Measurements from ENCODE around the gene MICAL2.

MICAL2 gene

DNA sequence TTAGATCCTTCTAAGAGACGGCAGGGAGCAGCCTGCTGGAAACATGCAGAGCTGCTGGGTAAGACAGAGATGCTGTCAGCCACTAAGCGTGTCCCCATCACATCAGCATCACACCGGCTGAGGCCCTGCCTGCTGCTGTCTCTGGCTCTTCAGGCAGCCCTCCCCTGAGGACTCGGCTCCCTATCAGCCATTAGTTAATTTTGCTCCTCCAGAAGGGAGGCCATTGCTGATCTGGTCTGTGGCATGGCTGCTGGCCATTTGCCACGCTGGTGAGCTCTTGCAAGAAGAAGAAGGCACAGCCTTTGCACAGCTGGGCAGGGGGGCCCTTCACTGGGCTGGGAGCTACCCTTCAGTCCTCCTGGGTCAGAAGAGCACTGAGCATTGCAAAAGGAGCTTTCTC lies 135.8 kb downstream of the MICAL2 start:
- no peak for DNase-seq (ENCODE audit: low read depth)

DNA sequence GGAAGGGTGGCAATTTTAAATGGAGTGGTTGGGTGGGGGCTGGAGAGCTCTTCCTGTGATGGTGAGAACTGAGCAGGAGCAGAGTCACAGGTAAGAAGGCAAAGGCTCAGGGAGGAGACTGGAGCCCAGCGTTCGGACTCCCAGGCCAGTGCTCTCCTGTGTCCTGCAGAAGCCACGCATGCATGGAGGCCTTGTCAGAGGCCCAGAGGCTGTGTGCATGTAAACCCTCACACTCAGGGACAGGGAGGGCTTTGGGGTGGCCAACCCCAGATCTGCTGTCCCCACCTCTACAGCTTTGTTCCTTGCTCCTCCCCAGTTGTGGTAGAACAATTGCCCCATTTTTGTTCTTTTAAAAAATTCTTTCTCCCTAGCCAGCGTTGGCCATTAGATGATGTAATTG lies 136.6 kb downstream of the MICAL2 start:
- DNase-seq (ENCODE audit: low read depth): no peak

DNA sequence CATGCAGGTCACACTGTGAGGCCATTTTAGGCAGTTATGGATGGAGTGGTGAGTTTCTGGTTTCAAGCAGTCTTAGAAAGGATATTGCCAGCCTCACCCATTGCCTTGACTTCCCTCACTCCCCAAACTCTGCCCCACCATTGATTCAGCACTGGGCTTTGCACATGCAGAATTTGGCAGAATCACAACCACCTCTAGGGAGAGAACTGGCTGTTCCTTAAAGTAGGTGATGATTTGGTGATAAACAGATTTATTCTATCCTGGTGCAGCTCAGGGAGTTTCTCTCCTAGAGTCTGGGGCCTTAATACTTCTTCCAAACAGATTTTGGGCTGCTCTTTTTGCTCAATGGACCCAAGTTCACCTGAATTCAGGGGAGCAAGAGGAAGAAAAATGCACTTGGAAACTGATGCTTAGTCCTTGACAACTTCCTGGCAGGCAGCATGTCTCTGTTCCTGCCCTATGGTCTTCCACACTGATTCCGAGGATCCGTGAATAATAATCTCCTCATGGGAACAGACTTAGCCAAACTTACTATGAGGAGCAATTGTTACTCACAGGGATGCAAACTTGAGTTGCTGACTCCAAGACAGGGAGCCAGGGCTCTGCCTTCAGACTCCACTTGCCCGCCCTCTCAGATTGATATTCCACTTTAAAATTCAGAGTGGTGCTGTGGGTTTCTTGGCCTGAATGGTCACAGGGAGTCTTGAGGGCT lies 137.3 kb downstream of the MICAL2 start:
- no peak for DNase-seq (ENCODE audit: low read depth)

DNA sequence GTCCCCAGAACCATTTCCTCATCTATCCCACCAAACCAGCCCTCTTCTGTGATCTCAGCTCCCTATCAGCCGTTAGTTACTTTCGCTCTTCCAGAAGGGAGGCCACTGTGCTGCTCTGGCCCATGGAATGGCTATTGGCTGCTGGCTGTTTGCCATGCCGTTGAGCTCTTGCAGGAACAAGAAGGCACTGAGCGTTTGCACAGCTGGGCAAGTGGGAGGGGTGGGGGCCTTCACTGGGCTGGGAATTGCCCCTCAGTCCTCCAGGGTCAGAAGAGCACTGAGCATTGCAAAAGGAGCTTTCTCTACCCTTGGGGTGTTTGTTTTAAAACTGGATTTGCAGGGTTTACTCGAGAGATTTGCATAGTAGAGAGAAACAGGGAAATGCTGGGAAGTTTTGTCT lies 137.9 kb downstream of the MICAL2 start:
- peak; percentile 50 for DNase-seq (ENCODE audit: low read depth)

DNA sequence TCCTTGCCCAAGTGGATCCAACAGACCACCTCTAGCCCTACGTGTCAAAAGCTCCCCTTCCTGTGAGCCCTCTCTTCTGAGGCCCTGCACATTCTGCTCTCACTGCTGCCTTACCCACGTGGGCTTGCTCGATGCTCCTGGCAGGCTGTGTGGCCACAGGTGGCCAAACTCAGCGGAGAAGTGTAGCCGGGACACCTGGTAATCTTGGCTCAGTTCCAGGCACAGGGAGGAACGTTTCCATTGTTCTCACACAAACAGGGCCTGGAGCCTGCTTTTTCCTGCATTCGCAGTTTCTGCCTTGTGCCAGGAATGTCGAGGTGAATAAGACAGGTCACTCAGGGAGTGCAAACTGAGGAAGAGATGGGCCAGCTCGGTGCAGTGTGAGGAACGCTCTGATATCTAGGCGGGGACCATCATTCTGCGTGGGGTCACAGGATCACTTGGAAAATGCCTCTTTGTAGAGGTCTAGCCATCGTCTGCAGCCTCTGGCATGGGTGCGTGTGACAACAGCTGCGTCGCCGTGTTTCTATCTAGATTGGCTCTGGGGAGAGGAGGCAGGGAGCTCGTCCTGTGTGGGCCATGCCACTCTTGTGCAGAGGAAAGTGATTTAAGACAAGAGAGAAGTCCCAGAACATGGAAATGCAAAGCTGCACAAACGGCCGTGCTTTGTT lies 139.3 kb downstream of the MICAL2 start:
- no peak for DNase-seq (ENCODE audit: low read depth)

DNA sequence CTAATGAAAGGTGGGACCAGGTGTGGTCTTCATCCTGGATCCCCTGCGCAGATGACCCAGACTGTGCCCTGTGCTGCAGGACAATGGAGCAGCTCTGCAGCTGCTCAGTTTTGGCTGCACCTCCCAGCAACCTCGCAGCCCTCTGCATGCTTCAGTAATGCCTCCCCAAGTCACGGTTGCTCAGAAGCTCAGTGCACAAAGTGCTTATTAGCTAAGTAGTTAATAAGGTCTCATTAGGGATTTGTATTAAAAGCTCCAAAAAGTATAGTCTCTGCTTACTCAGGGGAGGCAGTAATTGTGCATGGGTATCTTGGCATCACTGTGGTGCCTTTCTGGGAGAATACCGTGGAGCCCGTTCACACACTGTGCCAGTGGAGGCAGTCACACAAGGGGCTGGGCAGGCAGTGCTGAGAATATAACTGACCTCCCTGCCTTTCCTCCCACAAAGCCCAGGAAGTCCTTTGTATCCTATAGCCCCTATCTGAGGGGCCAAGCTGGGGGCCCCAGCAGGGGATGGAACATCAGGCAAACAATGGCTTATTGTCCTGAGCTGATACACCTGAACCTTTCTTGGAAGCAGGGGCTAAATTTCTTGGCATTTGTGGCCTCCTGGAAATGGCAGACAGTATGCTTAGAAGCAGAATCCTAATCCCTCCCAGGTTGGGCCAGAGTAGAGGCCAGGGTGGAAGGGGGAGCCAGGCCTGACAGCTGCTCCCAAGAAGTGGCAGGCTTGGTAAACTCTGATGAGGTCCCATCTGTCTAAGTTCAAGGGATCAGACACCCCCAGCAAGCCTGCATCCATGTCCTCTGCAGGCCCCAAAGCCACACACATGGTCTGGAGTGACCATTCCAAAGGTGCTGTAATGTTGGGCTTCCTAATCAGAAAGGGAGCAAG lies 141.5 kb downstream of the MICAL2 start:
- no peak for DNase-seq (ENCODE audit: low read depth)

DNA sequence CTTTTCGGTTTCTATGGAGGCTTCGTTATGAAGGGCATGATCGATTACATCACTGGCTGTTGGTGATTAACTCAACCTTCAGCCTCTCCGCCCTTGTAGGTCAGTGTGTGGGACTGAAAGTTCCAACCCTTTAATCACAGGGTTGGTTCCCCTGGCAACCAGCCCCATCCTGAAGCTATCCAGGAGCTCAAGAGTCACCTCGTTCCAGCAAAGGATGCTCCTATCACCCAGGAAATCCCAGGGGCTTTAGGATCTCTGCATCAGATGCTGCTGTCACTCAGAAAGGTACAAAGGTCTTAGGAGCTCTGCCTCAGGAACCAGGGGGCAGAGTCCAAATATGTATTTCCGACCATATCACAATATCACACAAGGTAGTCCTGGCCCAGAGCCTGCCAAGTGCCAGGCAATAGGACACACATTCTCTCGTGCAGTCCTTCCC lies 143.5 kb downstream of the MICAL2 start:
- no peak for DNase-seq (ENCODE audit: low read depth)

DNA sequence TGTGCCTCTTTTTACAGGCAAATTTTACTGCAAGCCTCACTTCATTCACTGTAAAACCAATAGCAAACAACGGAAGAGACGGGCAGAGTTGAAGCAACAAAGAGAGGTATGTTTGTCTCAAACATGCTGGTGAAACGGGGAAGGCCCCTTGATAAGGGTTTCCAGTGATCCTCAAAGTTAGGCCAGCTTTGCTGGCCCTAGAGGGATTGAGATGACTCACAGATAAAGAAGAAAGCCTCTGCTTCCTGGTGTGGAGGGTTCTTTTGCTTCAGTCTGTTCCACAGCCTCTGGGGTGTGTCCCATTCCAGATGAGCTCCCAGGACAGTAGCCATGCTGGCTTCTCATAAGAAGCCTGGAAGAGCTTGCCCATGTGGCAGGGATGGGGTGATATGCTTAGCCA lies 148.1 kb downstream of the MICAL2 start:
- DNase-seq (ENCODE audit: low read depth): peak; percentile 78

DNA sequence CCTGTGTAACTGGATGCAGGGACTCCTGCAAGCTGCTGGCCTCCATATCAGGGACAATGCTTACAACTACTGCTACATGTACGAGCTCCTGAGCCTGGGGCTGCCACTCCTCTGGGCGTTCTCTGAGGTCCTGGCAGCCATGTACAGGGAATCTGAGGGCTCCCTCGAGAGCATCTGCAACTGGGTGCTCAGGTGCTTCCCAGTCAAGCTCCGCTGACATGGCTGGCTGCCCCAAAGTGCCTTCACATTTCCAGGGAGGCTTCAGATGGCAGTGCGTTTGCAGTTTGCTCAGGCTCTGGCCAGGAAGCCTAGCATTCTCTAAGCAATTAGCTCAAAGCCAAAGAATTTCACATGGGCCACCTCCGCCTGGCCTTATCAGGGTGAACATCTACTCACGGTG lies 149.6 kb downstream of the MICAL2 start:
- DNase-seq (ENCODE audit: low read depth): no peak

DNA sequence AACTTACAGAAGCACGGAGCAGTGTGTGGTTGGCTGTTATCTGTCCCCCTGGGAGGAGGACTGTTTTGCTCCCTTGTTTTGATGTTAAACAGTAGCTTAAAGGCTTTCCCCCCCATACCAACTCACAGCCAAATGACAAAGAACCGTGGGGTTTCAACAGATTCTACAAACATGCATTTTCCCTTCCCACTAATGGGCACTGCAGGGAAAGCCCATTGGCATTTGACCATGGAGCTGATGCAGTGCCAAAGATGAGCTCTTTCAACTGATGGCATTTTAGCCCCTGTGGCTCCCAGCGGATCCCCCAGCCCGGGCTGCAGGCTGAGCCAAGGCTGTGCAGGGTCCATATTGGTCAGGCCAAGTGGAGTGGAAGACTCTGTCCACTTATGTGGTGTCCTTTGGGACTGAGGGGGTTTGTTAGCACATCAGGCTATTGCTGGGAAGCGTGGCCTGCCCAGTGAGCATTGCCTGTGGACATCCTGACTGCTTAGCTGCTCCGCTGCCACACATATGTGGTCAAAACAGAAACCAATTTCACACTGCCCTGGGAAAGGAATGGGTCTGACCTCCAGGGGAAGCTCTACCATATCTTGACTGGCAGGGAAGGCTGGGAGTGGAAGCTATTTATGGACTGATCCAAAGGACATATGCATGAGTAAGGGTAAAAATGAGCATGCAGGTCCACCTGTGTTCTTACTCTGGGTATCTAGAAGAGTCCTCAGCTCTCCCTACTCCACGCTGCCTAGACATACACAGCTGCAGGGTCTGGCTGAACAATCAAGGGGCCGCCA lies 150.5 kb downstream of the MICAL2 start:
- DNase-seq (ENCODE audit: low read depth): no peak

DNA sequence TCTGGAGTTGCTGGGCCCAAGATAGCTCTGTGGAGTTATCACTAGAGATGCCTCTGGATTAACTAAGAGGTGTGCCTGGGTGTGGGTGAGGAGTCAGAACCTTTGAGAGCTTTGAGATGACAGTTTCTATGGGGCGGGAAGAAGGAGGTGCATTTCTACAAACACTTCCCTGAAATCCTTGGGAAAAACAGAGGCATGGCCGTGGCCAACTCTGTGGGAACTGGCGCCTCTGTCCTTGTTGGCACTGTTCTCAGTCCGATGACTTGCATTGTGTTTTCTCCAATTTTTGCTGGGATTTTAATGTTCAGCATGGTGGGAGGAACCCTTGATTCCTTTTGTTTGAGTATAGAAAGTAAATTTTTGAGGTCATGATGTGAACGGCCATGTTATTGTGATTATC lies 151.2 kb downstream of the MICAL2 start:
- no peak for DNase-seq (ENCODE audit: low read depth)

DNA sequence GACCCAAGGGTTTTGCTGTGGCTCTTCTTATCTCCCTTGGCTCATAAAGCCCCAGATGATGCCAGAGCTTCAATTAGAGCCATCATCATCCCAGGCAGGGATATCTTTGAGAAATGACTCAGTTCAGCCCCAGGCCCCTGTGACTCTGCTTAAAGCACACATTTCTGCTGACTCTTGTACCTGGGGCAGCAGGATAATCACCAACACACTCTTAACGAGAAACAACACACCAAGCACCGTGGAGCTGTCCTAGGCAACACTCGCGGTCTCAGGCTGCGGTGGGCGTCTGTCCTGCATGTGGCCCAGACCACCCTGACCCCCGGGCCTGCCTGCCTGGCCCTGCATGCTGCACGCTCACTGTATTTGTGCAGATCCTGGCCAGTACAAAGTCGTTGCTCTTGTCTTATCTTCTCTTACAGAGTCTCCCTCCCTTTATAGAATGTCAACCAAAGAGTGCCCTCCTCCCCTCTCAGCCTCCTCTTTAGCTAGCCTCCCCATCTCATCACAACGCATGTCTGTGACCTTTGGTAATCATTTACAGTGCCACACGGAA lies 152.8 kb downstream of the MICAL2 start:
- DNase-seq (ENCODE audit: low read depth): no peak

DNA sequence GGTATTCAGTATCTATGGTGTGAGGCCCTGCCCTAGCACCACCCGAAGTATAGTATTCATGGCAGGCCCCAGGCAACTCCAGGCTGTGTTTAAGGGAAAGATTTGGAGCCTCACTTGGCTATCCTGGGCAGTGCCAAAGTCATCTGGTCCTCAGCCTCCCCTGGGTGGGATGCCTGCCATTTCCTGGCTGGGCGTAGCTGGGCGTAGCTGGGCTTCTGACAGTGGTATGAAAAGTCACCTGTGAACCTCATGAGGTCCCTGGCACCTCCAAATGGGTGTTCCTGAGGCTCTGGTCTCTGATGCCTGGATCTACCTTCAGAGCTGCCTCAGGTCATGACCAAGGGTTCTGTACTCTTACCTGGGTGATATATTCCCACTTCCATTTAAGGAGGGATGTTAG lies 154.0 kb downstream of the MICAL2 start:
- DNase-seq (ENCODE audit: low read depth): no peak

DNA sequence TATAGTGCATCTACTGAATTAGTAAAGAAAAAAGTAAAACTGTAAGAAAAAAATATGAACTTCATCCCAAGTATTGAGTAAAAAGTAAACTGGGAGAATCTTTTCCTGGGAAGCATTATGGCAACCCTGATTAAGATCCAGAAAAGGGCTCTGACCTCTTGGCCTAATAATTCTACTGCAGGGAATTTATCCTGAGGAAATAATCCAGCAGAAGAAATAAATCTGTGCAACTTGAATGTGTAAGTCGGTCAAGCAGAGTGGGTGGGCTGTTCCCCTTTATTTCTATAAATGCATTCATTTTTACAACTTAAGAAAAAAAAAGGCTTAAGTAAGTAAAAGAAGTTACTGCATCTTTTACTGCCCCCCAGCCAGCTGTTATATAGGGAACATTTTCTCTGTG lies 155.7 kb downstream of the MICAL2 start:
- DNase-seq (ENCODE audit: low read depth): no peak

DNA sequence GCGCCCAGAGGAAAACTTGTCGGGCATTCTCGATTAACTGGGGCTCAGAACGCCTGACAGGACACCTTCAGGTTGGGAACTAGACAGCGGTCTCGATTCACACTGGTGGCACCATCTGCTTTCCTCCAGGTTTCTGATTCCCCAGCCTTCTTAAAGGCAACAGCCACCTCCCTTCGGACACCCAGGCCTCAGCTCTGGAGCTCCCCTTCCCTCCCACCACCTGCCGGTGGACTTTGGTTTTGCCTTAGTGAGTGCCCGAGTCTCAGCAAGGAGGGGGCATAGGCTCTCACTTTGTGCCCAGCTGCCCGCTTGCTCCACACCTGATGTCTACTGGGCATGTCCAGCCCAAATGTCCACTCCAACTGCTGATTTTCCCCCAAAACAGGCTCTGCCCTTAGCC lies 156.6 kb downstream of the MICAL2 start:
- DNase-seq (ENCODE audit: low read depth): no peak

DNA sequence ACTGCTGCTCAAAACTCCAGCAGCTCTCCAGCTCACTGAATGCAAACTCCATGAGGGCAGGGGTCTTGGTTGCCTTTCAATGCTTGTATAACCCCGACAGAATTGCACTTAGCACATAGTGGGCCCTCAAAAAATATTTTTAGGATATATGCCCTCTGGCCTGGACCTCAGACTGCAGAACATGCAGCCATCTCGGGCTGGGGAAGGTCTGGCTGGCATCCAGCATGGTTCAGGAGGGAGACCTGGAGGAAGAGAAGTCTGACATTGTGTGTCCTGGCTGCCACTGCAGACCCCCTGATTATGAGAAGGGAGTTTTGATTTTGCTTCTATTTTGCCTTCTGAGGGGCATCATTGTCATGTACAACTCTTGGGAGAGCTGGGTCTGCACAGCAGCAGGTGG lies 157.5 kb downstream of the MICAL2 start:
- DNase-seq (ENCODE audit: low read depth): no peak

DNA sequence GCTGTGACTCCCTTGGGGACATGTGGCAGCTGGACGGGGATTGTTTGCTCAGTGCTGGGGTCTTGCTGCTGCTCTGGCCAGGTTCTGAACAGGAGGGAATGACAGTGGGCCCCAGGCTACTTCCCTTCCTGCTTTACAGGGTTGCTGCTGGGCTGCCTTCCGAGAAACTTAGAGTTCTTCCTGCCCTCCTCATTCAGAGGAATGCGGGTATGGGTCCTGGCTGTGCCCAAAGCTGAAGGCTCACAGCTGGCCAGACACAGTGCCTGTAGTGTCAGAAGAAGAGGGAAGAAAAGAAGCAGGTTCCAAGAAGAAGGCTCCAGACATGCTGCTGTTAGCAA lies 158.7 kb downstream of the MICAL2 start:
- peak; percentile 45 for DNase-seq (ENCODE audit: low read depth)

DNA sequence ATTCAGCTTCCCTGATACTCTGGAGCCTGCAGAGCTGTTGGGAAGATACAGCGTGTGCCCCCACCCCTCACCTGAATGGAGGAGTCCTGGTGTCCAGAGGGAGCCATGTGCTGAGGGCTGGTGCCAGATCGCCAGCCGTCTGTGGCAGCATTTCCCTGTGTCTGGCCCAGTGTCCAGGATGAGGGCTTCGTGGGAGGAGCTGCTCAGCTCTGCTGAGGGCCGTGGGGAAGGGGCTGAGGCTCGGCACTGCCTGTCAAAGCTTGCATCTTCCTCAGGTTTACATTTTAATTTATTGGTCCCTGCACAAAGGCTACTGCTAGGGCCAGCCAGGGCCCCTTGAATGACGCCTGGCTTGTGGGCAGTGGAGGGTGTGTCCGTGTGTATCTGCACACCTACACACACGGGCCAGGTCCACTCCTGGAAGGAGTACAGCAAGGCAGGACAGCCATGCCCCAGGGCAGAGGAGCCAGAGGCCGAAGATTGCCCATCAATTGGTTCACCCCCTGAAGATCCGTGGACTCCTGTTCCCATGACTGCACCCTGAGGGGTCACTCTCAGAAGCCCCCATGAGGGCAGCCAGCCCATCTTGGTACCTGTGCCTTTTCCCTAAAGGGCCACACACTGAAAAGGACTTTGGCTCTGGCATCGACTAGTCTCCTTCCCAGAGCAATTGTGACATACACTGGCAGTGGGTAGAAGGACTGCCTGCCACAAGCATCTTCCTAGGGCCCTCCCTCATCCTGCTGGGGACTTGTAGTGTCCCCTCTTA lies 159.2 kb downstream of the MICAL2 start:
- DNase-seq (ENCODE audit: low read depth): no peak

DNA sequence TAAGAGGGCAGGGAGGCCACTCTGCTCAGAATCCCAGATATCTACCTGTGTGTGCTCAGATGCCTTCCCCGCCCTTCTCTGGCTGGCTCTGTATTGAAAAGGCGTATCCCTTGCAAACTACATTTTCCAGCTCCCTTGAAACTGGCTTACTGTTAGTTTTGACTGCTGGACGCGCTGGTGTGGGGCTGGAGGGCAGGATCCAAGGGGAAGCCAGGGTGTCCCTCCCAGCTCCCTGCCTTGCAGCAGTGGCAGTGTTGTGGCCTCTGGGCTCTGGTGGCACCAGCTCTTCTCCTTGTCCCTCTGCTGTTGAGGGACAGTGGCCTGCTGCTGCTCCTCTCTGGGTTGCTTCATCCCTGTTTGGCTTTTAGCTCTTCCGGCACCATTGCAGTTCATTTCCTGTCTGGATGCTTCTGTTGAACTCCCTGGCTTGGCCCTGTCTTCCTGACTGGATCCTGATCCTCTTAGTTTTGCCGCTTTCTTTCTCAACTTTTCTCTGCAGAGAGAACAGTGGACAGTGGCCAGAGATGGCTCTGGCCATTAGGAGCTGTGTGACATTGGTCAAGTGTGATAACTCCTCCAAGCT lies 159.9 kb downstream of the MICAL2 start:
- no peak for DNase-seq (ENCODE audit: low read depth)

DNA sequence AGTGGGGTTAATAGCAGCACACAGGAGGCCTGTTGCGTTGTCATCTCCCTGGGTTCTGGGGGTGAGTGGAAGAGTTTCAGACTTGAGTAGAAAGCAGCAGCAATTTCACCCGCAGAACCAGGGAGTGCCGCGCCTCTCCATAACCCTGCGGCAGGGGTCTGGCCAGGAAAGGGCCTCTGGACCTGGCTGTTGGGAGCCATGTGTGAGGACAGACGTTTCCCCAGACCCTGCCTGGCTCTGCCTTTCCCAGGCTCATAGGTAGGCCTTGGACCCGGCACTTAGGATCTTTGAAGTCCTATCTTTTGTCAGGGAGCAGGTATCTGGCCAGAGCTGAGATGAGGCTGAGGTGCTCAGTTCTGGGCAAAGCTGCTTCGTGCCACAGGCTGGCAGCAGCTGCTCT lies 160.4 kb downstream of the MICAL2 start:
- no peak for DNase-seq (ENCODE audit: low read depth)

DNA sequence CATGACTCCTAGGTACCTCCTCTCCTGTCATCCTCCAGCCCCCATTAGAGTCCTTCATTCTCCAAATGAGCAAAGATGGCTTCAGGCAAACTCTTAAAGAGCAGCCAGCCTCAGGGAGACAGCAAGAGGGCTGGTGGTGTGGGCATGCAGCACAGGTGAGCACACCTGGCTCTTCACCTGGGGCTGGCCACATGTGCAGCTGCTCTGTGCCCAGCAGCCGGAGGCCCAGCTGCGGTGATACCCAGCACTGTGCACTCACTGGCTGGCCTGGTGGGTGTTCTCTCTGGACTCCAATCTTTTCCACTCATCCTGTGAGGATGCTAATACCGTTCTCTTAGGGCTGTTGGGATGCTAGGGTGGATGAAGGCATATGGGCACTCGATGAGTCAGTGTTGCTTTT lies 160.9 kb downstream of the MICAL2 start:
- DNase-seq (ENCODE audit: low read depth): no peak

All from iris pigment epithelial cell (primary cell).